TTC549 (cell line): ENCODE measurements around the gene CAST.

Experiments
- FAIRE-seq: peaks from 2 replicates; lab custom pipeline; 2012; peaks lifted over from hg19 to GRCh38; lab: Jason Lieb, UNC

CAST gene

DNA sequence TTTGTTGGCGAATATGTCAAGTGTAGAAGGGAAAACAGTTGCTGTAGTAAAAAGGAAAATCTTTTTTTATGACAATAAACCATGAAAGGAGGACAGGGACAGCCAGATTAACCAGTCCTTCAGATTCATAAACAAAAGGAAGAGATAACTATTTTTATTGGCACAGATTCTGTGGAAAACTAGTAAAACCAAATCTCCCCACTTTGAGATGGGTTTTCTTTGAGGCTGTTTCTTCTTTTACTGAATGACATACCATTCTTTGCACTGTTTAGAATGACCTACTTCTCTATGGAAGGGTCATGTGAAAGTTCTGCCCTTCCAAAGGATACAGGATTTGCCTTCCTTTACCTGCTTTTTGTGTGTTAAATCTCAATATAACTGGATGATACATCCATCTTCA, 13.7 kb downstream of the CAST start:
- FAIRE-seq: no peak

DNA sequence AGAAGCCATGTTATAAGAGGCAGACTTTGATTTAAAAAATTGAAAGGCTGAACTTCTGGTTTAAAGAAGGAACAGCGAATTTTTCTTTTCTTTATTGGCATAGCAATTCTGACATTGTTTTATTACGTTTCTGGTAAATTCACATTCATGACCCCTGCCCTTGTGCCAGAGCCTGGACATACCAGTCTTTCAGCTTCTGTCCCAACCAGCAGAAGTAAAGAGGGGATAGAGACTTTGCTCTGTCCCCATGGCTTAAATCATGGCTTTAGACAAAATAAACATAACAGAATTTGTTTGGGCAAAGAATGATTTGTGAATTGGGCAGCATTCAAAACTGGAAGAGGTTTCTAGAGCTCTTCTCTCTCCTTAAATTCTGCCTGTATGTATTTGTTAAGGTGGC, 15.3 kb downstream of the CAST start:
- FAIRE-seq: no peak

DNA sequence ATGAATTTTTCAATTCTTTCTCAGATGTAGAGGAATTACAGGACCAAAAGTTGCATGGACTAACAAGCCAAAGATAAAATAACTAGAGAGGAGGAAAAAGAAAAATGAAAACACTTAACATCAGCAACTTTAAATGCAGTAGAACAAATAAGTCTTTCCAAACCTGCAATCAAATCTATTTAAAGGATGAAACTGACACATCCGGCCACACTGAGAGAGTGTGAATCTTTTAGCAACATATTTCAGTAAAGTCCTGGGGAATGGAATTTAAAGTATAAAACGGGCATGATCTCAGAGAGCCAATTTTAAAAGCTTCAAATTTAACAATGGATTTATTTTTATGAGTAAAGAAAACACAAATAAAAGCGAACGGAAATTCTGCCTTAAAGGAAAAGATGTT, 17.1 kb downstream of the CAST start:
- no peak for FAIRE-seq

DNA sequence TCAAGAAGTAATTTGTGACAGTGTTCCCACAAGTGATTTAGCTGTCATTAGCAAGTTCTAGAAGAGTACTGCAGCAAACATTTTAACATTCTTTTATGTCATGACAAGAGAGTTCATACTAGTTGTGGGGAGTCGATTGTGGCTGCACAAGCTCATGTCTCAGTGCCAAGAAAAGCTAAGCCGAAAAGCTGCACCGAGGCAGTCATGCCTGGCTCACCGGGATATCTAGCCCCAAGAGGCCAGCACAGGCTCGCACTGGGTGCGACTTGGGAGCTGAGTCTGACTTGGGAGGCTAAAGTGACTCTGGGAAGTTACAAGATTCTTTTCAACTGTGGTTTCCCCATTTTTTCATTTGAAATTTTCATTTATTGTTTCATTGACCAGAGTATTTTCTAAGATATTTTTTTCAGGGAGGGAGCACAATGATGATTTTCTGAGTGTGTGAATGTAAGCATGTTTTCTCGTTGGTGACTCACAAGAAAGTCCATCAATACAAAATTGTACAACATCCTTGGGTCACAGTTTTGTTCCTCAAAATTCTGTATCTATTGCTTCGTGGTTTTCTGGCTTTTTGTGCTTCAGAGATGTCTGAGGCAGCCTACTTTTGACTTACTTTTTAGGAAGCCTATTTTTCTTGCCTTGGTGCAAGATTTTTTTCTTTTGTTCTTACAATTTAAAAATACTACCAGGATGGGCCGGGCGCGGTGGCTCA, 18.7 kb downstream of the CAST start:
- FAIRE-seq: no peak

DNA sequence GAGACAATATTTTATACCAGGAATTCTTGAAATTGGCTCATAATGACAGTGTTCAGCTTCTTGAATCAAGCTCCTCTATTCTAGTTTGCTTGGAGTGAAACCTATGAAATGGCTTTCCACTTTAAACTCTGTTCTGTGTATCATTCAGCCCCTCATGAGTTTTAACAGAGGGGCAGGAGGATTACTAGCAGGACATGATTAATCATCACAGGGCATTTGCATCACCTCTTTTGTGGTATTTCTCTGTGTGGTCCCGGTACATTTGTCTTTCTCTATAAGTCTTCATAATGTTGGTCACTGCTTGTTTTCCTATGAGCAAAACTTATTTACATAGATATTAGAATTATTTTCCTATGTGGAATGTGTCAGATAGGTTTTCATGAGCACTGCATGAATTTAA, 21.2 kb downstream of the CAST start:
- no peak for FAIRE-seq

DNA sequence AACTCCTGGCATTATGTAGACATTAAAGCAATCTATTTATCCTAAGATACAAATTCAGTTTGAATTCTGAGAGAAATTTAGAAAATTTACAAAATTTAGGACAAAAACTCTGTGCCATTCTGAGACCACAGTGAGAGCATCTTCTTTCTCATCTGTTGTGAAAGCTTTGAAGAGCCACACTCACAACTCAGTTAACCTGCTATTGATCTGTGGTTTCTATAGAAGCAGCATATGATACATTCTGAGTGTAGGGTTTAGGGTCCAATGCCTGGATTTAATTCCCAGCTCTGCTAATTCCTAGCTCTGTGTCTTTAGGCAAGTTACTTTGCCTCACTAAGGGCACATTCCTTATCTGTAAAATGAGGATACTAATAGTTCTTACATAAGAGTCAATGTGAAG, 21.6 kb downstream of the CAST start:
- FAIRE-seq: no peak

DNA sequence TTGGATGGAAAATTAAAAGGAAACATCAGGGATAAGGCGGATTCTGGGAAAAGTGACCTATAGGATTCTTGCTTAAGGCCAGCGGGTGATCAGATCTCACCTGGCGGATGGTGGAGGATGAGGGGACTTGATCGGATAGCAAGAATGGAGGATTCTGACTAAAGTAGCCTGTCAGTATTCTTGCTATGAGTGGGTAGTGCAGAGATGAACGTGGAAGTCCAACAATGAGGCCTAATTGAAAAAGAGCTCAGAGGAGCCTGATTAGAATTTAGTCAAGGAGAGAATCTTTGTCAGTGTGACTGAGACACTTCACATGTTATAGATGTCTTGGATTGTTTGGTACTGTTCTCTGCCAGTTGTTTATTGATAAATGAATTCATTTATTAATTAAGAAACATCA, 24.9 kb downstream of the CAST start:
- FAIRE-seq: no peak

DNA sequence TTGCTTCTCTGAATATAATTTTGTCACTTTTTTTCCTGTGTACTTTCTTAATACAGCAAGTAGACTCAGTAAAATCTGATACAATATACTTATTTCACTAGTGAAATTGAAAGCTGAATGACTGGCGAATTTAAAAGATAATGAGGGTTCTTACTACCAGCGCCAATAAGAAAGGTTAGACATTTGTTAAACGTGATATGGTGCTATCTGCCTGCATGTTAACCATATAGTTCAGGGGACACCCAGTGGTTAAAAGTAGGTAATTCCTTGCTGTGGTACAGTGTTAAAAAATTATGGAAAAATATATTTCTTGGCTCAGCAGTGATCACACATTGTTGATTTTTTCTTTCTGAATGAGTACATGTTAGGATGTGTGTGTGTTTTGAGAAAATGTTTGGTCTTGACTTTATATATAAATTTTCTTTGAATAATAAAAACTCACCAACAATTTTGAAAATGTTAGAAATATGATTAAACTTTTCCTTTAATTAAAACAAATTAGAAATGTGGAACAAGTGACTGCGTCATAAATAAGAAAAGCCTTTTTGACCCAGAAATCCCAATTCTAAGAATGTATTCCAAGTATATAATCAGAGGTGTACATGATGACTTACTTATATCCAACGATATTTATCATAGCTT, 25.8 kb downstream of the CAST start:
- peak; percentile 71 for FAIRE-seq

DNA sequence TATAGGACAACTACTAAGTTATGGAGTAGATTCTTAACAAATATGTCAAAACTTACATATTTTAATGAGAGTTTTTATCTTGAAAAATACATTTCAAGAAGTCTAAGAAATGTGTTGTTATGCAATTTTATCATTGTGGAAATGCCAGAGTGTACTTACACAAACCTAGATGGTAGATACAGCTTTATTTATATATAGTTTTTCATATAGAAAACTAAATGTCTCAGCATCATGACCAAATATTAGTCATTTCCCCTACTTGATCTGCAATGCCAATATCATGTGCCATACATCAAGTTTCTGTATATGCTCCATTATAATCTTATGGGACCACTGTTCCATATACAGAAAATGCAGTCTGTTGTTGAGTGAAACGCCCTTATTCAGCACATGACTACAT, 28.7 kb downstream of the CAST start:
- FAIRE-seq: no peak

DNA sequence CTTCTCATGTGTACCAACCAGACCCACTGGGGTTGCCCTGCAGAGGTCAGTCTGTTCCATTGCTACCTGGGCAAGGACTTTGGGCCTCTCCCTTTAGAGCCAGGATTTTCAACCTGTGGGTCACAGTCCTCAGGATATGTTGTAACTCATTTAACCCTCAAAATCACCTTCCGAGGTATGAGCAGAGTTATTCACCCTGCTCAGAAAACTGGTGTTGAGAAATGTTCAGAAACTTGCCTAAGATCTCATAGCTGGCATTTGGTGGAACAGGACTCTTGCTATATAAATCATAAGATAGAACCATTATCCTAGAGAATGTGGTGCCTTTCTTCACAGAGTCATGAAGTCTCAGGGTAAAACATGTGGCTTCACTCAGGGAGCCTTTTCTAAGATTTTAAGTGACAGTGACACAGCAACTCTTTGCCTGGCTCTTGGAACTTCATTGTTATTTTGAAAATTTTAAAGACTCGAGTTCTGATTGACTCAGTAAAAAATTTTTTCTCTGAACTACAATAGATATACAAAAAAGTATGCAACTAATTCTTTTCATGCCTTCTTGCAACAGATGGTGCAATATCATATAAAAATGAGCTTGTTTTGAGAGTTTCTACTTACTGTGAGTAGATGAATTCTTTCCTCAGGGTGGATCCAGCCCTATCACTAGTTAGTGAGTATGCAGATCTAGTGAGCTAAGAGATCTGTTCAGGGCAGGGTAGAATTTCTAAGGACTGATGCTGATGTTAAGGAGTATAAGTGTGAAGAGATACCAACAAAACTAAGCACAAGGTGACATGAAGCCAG, 29.5 kb downstream of the CAST start:
- no peak for FAIRE-seq

DNA sequence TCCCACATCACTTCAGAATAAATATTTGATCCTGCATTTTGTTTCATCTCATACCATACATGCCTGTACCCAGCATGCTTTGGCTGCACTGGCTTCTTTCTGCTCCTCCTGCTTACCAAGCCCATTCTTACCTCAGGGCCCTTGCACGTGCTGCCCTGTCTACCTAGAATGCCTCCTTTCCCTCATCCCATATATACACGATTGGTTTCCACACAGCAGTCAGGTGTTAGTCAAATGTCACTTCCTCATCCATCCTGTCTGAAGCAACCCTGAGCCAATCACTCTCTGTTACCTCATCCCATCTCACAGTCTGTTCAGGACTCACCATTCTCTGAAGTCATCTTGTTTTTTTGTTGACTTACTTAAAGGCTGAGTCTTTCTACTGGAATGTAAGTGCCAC, 30.3 kb downstream of the CAST start:
- FAIRE-seq: no peak

DNA sequence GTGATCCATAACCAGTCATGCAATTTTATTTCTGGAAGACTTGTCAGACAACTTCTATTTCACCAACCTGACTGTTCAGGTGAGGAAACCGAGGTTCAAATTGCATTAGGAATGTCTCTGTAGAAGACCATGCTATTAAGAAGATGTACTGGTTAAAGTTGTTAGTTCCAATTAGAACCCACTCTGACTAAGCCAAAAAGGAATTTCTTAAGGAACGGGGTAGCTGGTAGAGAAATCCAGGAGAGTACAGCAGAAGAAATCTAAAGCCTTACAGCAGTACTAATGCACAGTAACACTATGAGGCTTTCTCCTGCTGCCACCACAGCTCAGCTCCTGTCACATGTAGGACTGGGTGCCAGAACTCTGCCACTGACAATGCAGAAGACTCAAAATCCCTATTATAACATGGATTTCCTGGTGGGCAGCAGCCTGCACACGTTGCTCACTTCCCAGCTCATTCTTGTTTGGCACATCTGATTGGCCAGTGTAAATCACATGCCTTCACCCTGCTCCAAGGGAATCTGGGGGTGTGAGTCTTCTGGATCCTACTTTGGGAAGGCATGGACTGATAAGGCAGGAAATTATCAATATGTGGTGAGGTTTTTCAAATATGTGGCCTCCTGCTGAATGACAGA, 37.1 kb downstream of the CAST start:
- FAIRE-seq: no peak

DNA sequence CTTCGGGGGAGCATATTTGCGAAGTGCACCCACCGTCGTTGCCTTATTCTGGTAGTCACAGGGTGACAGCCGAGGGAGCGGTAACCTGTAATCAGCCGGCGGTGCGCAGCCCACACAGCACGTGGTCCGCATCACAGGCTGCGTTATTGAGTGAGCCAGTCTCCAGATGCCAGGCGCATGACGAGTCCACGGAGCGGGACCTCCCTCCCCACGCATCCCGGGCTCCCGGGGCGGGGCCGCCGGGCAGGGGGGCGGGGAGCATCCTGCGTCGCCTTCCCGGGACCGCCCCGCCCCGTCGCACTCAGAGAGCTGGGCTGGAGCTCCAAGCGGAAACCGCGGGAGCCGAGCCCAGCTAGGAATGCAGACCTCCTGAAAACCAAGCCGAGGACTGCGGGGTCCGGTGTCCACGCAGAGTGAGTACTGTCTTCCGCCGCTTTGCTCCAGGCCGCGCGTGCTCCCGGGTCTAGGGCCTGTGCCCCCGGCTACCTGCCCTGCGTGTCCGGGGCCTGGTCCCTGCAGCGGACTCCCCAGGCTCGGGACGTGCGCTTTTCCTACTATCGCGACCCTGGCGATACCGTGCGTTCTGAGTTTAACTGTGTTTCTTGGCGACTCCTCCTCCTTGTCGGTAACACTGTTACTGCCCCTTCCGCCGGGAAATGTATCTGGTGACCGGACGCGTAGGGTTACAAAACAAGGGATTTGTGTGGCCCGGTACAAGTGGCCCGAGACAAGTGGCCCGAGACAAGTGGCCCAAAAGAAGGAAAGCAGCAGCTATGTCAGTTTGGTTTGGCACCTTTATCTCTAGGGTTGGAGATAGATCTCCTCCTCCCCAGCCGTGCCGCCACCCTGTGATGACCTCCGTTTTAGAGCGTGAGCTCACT, 40.6 kb downstream of the CAST start:
- no peak for FAIRE-seq

DNA sequence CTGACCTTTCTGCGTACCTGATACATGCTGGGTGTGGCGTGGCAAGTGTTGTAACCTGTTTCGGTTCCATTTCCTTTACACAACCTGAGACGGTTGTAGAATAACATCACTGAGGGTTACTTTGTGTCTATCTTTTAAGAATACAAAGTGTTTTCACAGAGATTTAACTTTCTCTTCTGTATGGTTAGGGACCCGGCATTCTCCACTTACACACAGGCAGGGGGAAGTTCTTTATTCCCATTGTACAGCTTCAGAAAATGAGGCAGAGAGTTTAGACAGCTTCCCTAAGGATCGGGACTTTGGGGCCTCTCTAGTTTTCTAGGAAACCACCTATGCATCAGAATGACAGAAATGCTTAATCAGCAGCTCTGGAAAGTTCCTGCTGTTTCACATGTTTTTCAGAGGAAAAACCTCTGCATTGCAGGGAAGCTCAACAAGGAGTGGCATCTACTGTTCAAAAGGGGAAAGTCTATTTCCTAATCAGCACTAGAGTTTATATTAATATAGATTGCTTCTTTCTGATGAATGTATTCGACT, 41.3 kb downstream of the CAST start:
- FAIRE-seq: no peak

DNA sequence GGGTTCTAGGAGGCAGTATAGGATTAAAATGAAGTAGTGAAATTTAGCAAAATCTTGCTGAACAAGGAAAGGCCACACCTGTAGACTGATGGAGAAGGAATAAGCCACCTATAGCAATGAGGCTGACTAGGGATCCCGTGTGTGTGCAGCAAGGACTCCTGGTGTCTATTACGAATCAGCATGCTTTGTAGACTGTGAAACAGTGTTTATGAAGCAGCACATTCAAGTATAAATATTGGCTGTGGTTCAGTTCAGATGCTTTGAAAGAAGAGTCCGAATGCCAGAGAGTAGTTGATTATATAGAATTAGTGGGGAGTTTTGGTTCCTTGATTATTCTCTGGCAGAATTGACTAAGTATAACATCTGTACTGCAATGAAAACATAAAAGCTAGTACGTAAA, 41.8 kb downstream of the CAST start:
- no peak for FAIRE-seq

DNA sequence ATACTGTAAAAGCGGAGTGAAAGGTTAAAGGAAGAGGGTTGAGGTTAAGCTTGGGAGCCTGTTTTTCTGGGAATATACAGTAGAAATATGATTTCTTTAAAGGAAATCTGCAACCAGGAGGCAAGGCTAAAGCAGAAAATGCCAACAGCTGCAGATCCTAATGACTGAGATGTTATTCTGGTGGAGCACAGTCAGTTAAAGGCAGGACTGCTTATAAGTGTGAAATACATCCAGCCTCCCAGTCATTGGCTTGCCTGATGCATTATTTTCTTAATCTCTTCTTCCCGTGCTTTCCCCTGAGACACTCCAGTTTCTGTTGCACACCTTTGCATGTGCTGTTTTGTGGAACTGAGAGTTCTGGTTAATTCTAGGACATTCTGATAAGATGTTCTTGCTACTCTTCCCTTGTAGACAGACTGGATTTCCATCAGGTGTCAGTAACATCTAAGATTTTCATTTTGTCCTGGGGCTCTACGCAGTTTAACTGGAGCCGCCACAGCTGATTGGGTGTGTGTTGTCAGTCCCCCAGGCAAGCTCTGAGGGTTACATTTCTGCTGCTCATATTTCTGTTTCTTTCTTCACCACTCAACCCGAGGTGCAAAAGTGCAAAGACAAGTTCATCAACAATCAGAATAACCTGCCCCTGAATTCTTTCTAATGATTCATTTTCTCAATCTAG, 44.4 kb downstream of the CAST start:
- FAIRE-seq: no peak

DNA sequence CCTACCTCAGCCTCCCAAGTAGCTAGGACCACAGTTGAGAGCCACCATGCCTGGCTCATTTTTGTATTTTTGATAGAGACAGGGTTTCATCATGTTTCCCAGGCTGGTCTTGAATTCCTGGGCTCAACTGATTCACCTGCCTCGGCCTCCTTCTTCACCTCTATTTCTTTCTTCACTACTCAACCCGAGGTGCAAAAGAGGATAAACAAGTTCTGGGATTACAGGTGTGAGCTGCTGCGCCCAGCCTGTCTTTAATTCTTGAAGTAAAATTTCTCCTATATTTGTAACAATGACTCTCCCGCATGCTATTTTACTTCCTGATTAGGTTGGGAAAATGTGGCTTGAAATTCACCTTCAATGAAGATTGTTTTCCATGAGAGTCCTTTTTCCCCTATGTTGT, 46.4 kb downstream of the CAST start:
- FAIRE-seq: no peak

DNA sequence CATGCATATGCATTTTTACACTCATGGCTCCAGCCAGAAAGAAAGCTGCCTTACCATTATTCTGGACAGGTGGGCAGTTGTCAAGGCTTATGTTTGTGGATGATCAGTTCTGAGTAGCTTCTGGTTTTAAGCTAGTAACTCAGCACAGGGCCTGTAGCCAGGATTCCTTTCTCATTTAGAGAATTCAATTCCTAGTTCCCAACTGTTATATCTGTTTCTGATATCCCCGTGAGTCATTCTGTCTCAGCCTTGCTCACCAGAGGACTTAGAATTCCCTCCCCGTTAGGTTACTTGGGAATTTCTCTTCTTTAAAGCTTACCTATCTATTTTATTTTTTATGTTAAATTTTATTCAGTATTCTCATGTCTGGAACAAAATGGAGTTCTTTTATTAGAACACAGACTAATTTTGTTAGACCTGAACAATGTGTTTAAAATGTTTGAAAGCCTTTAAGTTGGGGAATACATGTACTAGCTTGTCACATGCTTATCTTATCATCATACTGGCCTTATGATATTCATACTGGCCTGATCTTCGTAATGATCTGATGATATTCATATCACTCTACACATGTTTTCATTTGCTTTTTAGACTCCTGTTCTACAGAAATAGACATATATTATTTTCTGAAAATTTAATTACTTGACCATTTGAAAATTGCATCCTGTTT, 47.1 kb downstream of the CAST start:
- FAIRE-seq: no peak

DNA sequence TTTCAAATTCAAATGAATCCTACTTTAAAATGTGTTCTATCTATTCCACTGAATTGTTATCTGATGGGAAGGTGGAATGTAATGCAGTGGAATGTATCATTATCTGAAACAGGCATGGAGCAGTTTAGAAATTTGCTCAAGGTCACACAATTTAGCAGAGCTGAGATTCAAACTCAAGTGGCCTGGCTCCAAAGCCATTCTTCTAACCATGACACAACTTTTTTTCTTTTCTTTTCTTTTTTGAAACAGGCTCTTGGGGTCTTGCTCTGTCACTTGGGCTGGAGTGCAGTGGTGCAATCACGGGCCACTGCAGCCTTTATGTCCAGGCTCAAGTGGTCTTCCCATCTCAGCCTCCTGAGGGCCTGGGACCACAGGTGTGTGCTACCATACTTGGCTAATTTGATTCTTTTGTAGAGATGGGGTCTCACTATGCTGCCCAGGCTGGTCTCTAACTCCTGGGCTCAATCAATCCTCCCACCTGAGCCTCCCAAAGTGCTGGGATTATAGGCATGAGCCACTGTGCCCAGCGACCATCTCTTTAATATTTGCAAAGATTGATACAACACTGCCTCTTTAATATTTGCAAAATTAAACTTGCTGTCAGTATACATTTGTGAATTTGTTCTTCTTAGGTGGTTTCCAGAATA, 50.0 kb downstream of the CAST start:
- FAIRE-seq: no peak

DNA sequence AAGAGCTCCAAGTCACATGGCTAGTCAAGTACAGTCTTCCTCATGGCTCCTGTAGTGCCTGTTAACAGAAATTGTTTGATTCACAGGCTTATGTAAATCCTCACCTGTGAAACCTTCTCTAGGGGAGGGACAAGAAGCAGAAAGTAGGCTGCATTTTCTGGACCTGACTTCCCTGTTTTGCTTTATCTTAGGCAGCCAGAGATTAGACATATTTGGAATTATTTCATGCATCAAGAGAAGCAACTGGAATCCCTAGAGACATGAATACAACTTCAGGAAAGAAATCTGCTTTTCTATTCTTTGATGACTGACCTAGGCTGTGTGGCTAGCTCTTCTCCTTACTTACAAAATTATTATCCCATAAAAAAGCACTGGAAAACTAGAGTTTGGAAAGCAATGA, 52.3 kb downstream of the CAST start:
- FAIRE-seq: no peak
